ENCODE measurements around the gene CNTFR. TPM values are rescaled to one million over a fixed set of nuclear protein-coding genes. Genes with fewer than 3 reads are reported as not detected.
"Not testable (repeated sequence)": the region's sequence is repeated elsewhere in the genome, so short reads cannot be mapped to it uniquely, and the experiment has no call there.

Gene CNTFR
- total RNA-seq, result 116 TPM
- long read RNA-seq, partial matches to known transcripts, result 16 of 39 reads
- long read RNA-seq, other reads (novel, unspliced or antisense), result 21 of 39 reads

GRCh38 chr9:34589636-34590380 lies at the start of gene CNTFR:
Gene CNTFR, minus strand, starts transcription at chr9:34589724. Its CDS starts 20,743 bp downstream, at chr9:34568981.
- no peak for DNase-seq (ENCODE audit: low spot score)

- DNase-seq (ENCODE audit: low spot score), result not testable (repeated sequence)
Measured at GRCh38 chr9:34639322-34639721, 49.8 kb upstream of the CNTFR start.

- DNase-seq (ENCODE audit: low spot score), result no peak
Measured at GRCh38 chr9:34638138-34638445, 48.6 kb upstream of the CNTFR start.

- peak; percentile 99 for DNase-seq (ENCODE audit: low spot score)
Measured at GRCh38 chr9:34637356-34638137, 48.0 kb upstream of the CNTFR start, which contains the start of gene SIGMAR1. Gene SIGMAR1, minus strand, starts transcription at chr9:34637787. Its CDS starts 90 bp downstream, at chr9:34637697.

GRCh38 chr9:34636791-34637355 lies 47.3 kb upstream of the CNTFR start:
- DNase-seq (ENCODE audit: low spot score), result no peak

- no peak for DNase-seq (ENCODE audit: low spot score)
Measured at GRCh38 chr9:34635556-34635955, 46.0 kb upstream of the CNTFR start.

GRCh38 chr9:34634551-34635248 lies 45.2 kb upstream of the CNTFR start:
- DNase-seq (ENCODE audit: low spot score), result no peak

GRCh38 chr9:34633851-34634550 lies 44.5 kb upstream of the CNTFR start:
- no peak for DNase-seq (ENCODE audit: low spot score)

GRCh38 chr9:34633166-34633565 lies 43.6 kb upstream of the CNTFR start:
- no peak for DNase-seq (ENCODE audit: low spot score)

- no peak for DNase-seq (ENCODE audit: low spot score)
Measured at GRCh38 chr9:34630402-34631154, 41.1 kb upstream of the CNTFR start.

GRCh38 chr9:34629491-34629808 lies 39.9 kb upstream of the CNTFR start:
- no peak for DNase-seq (ENCODE audit: low spot score)

GRCh38 chr9:34628656-34629490 lies 39.3 kb upstream of the CNTFR start, which contains the start of gene ARID3C:
Gene ARID3C, minus strand, starts transcription at chr9:34629066. Its CDS starts 1,052 bp downstream, at chr9:34628014.
- DNase-seq (ENCODE audit: low spot score), result no peak

- DNase-seq (ENCODE audit: low spot score), result no peak
Measured at GRCh38 chr9:34627716-34628655, 38.5 kb upstream of the CNTFR start.

GRCh38 chr9:34625186-34625486 lies 35.6 kb upstream of the CNTFR start:
- DNase-seq (ENCODE audit: low spot score), result no peak

GRCh38 chr9:34624475-34625185 lies 35.1 kb upstream of the CNTFR start:
- DNase-seq (ENCODE audit: low spot score), result no peak

GRCh38 chr9:34623374-34624235 lies 34.1 kb upstream of the CNTFR start:
- DNase-seq (ENCODE audit: low spot score), result no peak
